IMR-90 (cell line): ENCODE results near the gene ZNF23. TPM values are rescaled to one million over a fixed set of nuclear protein-coding genes. Genes with fewer than 3 reads are reported as not detected.

ENCODE experiments used
- ATAC-seq: fragments of 200-7000 bp; cut with Tn5 transposase; 2 replicates; pipeline ENCODE4 v1.9.1; 2020; ENCODE audit warnings: low read depth, mild to moderate bottlenecking, moderate library complexity
- BruUV-seq: library from RNA; stranded (reverse); fragments of 400-500 nt; replicated peaks from 2 replicates; lab custom pipeline; 2021; lab: Mats Ljungman, UMichigan
- CTCF ChIA-PET: fragments of 300-600 bp; formaldehyde crosslinking; extraction: SDS; loops from one replicate; lab custom pipeline; 2021; ENCODE audit warnings: antibody characterized with exemption; lab: Yijun Ruan, JAX
- POLR2A ChIA-PET: fragments of 300-600 bp; sonication (Branson Sonifier 250); formaldehyde crosslinking; loops from one replicate; lab custom pipeline; 2022; ENCODE audit warnings: antibody characterized with exemption; ENCODE audit not compliant: unreplicated experiment; lab: Charles Lee
- DNase-seq: peaks from one replicate; pipeline ENCODE4 v3.0.0; 2013
- H2AFZ ChIP-seq: replicated peaks from 2 replicates; pipeline ENCODE3; 2013; ENCODE audit warnings: low read length, mild to moderate bottlenecking; ENCODE audit not compliant: poor library complexity
- H2AK5ac ChIP-seq: 2 replicates; pipeline ENCODE4 v1.6.1; 2013; ENCODE audit warnings: low read depth, low read length, inconsistent platforms
- H2AK9ac ChIP-seq: replicated peaks from 2 replicates; pipeline ENCODE3; 2013; ENCODE audit warnings: mild to moderate bottlenecking, low read depth, low read length, moderate library complexity; ENCODE audit not compliant: poor library complexity
- H2BK120ac ChIP-seq: 2 replicates; pipeline ENCODE4 v1.6.1; 2013; ENCODE audit warnings: low read depth, low read length, inconsistent platforms
- H2BK15ac ChIP-seq: 3 replicates; pipeline ENCODE4 v1.6.1; 2013; ENCODE audit warnings: low read depth, low read length, inconsistent platforms
- H2BK20ac ChIP-seq: 2 replicates; pipeline ENCODE4 v1.6.1; 2013; ENCODE audit warnings: low read depth, mild to moderate bottlenecking, inconsistent platforms, low read length, moderate library complexity
- H2BK5ac ChIP-seq: 2 replicates; pipeline ENCODE4 v1.6.1; 2013; ENCODE audit warnings: mild to moderate bottlenecking, low read depth, low read length, inconsistent platforms; ENCODE audit not compliant: poor library complexity, severe bottlenecking
- H3K14ac ChIP-seq: replicated peaks from 2 replicates; pipeline ENCODE4 v1.6.1; 2013; ENCODE audit warnings: low read depth, low read length, inconsistent platforms
- H3K18ac ChIP-seq: 2 replicates; pipeline ENCODE4 v1.6.1; 2013; ENCODE audit warnings: low read depth, low read length, control low read depth
- H3K23ac ChIP-seq: 2 replicates; pipeline ENCODE4 v1.6.1; 2013; ENCODE audit warnings: low read depth, low read length, inconsistent platforms
- H3K27ac ChIP-seq: 2 replicates; pipeline ENCODE4 v1.5.1; 2013; ENCODE audit warnings: mild to moderate bottlenecking, control low read depth, low read length; ENCODE audit not compliant: insufficient read depth
- H3K27me3 ChIP-seq: 2 replicates; pipeline ENCODE4 v1.6.1; 2013; ENCODE audit warnings: low read length; ENCODE audit not compliant: control insufficient read depth, insufficient read depth
- H3K36me3 ChIP-seq: 2 replicates; pipeline ENCODE4 v1.6.1; 2013; ENCODE audit warnings: low read length, mixed read lengths; ENCODE audit not compliant: control insufficient read depth, insufficient read depth
- H3K4ac ChIP-seq: 2 replicates; pipeline ENCODE4 v1.6.1; 2013; ENCODE audit warnings: low read depth, low read length, inconsistent platforms
- H3K4me1 ChIP-seq: 2 replicates; pipeline ENCODE4 v1.6.1; 2013; ENCODE audit warnings: low read length, mixed read lengths; ENCODE audit not compliant: control insufficient read depth, insufficient read depth
- H3K4me2 ChIP-seq: 2 replicates; pipeline ENCODE4 v1.6.1; 2013; ENCODE audit warnings: low read depth, mild to moderate bottlenecking, control low read depth, low read length, moderate library complexity
- H3K4me3 ChIP-seq: 2 replicates; pipeline ENCODE4 v1.5.1; 2013; ENCODE audit warnings: low read depth, mild to moderate bottlenecking, control low read depth, low read length, moderate library complexity; ENCODE audit not compliant: insufficient read depth
- H3K56ac ChIP-seq: 2 replicates; pipeline ENCODE4 v1.6.1; 2013; ENCODE audit warnings: low read length, inconsistent platforms; ENCODE audit not compliant: insufficient read depth; ENCODE audit errors: extremely low read depth
- H3K79me1 ChIP-seq, 2 experiments: 2 replicates each; pipeline ENCODE4 v1.6.1; 2013; ENCODE audit warnings: low read length in 2 of 2, inconsistent platforms in 1 of 2, low read depth in 1 of 2
- H3K9ac ChIP-seq: 2 replicates; pipeline ENCODE4 v1.6.1; 2013; ENCODE audit warnings: low read depth, low read length, control low read depth
- H3K9me1 ChIP-seq: 2 replicates; pipeline ENCODE4 v1.6.1; 2013; ENCODE audit warnings: low read length, inconsistent platforms; ENCODE audit not compliant: insufficient read depth
- H3K9me3 ChIP-seq: 2 replicates; pipeline ENCODE4 v1.6.1; 2013; ENCODE audit warnings: low read length; ENCODE audit not compliant: control insufficient read depth, insufficient read depth
- H4K20me1 ChIP-seq: 2 replicates; pipeline ENCODE4 v1.6.1; 2013; ENCODE audit warnings: low read length, inconsistent platforms; ENCODE audit not compliant: insufficient read depth
- H4K5ac ChIP-seq: 2 replicates; pipeline ENCODE4 v1.6.1; 2013; ENCODE audit warnings: mild to moderate bottlenecking, low read depth, low read length, control low read depth
- H4K8ac ChIP-seq, 2 experiments: 2 replicates each; pipeline ENCODE4 v1.6.1; 2013; ENCODE audit warnings: low read depth in 2 of 2, low read length in 2 of 2, control low read depth in 1 of 2, inconsistent platforms in 1 of 2
- H4K91ac ChIP-seq: 2 replicates; pipeline ENCODE4 v1.6.1; 2013; ENCODE audit warnings: low read depth, low read length, inconsistent platforms; ENCODE audit not compliant: insufficient read depth
- CEBPB ChIP-seq: IDR thresholded peaks from 2 replicates; pipeline ENCODE4 v1.6.1; 2012; ENCODE audit warnings: low read depth, low read length, improper control_type of control experiment
- CHD1 ChIP-seq: IDR thresholded peaks from 2 replicates; pipeline ENCODE4 v1.6.1; 2012; ENCODE audit warnings: low read depth, low read length, improper control_type of control experiment
- FOS ChIP-seq: fragments of 150-350 bp; IDR thresholded peaks from 2 replicates; pipeline ENCODE4 v1.6.1; 2016; ENCODE audit warnings: low read depth, low read length
- MAFK ChIP-seq: IDR thresholded peaks from 2 replicates; pipeline ENCODE4 v1.6.1; 2012; ENCODE audit warnings: low read depth, low read length, improper control_type of control experiment
- MAZ ChIP-seq: IDR thresholded peaks from 2 replicates; pipeline ENCODE4 v1.6.1; 2012; ENCODE audit warnings: low read depth, mild to moderate bottlenecking, low read length, improper control_type of control experiment, moderate library complexity, borderline replicate concordance
- NFE2L2 ChIP-seq: fragments of 150-350 bp; IDR thresholded peaks from 2 replicates; pipeline ENCODE4 v1.6.1; 2016; ENCODE audit warnings: low read depth, mild to moderate bottlenecking, low read length
- POLR2A ChIP-seq: IDR thresholded peaks from 2 replicates; pipeline ENCODE4 v1.6.1; 2012; ENCODE audit warnings: mild to moderate bottlenecking, low read depth, low read length
- RAD21 ChIP-seq: IDR thresholded peaks from 2 replicates; pipeline ENCODE4 v1.6.1; 2012; ENCODE audit warnings: low read length, improper control_type of control experiment
- RFX5 ChIP-seq: IDR thresholded peaks from 2 replicates; pipeline ENCODE4 v1.8.0; 2012; ENCODE audit warnings: low read depth, mild to moderate bottlenecking, low read length, moderate library complexity
- SMC3 ChIP-seq: fragments of 150-350 bp; IDR thresholded peaks from 2 replicates; pipeline ENCODE4 v1.6.1; 2016; ENCODE audit warnings: low read depth, mild to moderate bottlenecking, antibody characterized with exemption, low read length, moderate library complexity
- WGBS, 2 experiments: methylation state at CpG; one replicate each; pipeline versions ENCODE4 v1.1.5 to v1.1.7; 2013; ENCODE audit warnings: missing lambda C conversion rate in 2 of 2; ENCODE audit not compliant: insufficient read length in 1 of 2; ENCODE audit errors: extremely low coverage in 2 of 2; 5-methylcytosine and 5-hydroxymethylcytosine counted together
- dilution Hi-C: fragments of 300-500 bp; cut with HindIII; formaldehyde crosslinking; loops from one replicate; pipeline ENCODE4 v1.14.3; 2018; ENCODE audit warnings: low sequenced_read_pairs; ENCODE audit not compliant: unreplicated experiment
- in situ Hi-C: fragments of 300-500 bp; cut with MboI; formaldehyde crosslinking; loops from 3 replicates; pipeline ENCODE4 v1.14.3; 2019; ENCODE audit warnings: low sequenced_read_pairs, inconsistent platforms, mixed read lengths
- intact Hi-C: fragments of 100-400 bp; cut with micrococcal nuclease; formaldehyde crosslinking; loops from 2 replicates; pipeline ENCODE4 v1.10.0; 2022
- polyA plus RNA-seq, 3 experiments: library from polyadenylated mRNA; depleted of rRNA; stranded (reverse); fragments of >200 nt; gene quantifications; 2 replicates each; pipeline ENCODE4 v1.2.3, GENCODE V29; 2012; ENCODE audit warnings: low replicate concordance in 1 of 3
- total RNA-seq: library from RNA; depleted of rRNA; stranded (reverse); fragments of >200 nt; gene quantifications from 2 replicates; pipeline ENCODE4 v1.2.3, GENCODE V29; 2012
- TF ChIP-seq, protein P1 (sequence below): fragments of 150-350 bp; IDR thresholded peaks from 2 replicates; pipeline ENCODE4 v1.6.1; 2017; ENCODE audit warnings: mild to moderate bottlenecking, antibody characterized with exemption, low read length, low read depth
- TF ChIP-seq, protein P2 (sequence below): conservative IDR thresholded peaks from 2 replicates; pipeline ENCODE4 v1.5.1; 2012; ENCODE audit warnings: mild to moderate bottlenecking, low read depth, low read length, improper control_type of control experiment

Gene ZNF23
- total and polyA plus RNA-seq, 2 of the 4 experiments (the other 2 are of a cell fraction): 7.5 to 8.8 TPM

DNA sequence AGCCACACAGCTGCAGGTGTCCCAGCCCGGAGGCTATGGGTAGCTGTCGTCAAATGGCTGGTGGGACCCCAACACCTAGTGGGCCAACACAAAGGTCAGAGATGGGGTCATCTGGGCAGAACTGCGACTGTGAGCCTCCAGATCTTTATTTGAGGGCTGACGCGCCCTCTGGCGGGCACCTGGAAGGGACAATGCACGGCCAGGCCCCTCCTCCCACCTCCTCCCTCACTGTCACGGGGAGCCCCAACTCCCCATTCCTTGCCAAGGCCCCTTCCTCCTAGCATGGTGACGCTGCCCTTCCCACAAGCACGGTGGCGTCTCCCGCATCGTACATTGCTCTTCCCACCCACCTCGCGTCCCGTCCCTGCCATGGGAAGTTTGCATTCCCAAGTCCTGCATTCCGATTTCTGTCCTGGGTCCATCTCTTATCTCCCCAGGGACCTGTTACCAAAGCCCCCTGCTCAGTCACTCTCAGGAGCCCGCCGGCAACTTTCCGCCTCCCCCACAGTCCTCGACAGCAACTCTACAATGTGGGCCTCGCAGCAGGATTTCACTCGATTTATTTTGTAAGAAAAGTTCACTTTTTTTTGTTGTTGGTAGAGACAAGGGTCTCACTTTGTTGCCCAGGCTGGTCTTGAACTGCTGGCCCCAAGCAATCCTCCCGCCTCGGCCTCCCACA lies 21.2 kb downstream of the ZNF23 start:
- Histone ChIP-seq H2BK120ac (no peak overlapping the region), H3K36me3 (no peaks in the 10 kb centered on the region), H3K18ac (no peak overlapping the region), H3K56ac (no peak overlapping the region), H3K9ac (no peak overlapping the region), H2AK9ac (peak overlapping the region; percentile 61), H2AFZ (no peak overlapping the region), H4K8ac (no peak overlapping the region), H4K20me1 (no peaks in the 10 kb centered on the region), H3K4me3 (no peak overlapping the region), H3K9me1 (no peaks in the 10 kb centered on the region), H3K4me1 (no peaks in the 10 kb centered on the region), H4K91ac (no peak overlapping the region), H4K5ac (no peak overlapping the region), H3K14ac (no peak overlapping the region), H3K4ac (no peak overlapping the region), H3K23ac (no peak overlapping the region), H3K27ac (no peak overlapping the region), H3K9me3 (peaks cover 35% of the 10 kb centered on the region), H2BK15ac (no peak overlapping the region), H2AK5ac (no peak overlapping the region), H3K4me2 (no peak overlapping the region), H2BK5ac (no peak overlapping the region), H3K79me1 (no peaks in the 10 kb centered on the region), H3K27me3 (peaks cover 1% of the 10 kb centered on the region), H2BK20ac (no peak overlapping the region)
- DNase-seq (no peak), ATAC-seq (no peak)
- dilution Hi-C loops: no loop called here
- in situ Hi-C loops: no loop called here
- intact Hi-C loops: no loop called here
- 59% methylated on average over 5 of the region's 25 CpGs; no CpG with 5 or more reads in 1 of the 2 experiments for WGBS, 2 experiments
- BruUV-seq: no TSS peak
- CTCF ChIA-PET: no interaction called here
- POLR2A ChIA-PET: no interaction called here
- TF ChIP-seq, protein P1, sequence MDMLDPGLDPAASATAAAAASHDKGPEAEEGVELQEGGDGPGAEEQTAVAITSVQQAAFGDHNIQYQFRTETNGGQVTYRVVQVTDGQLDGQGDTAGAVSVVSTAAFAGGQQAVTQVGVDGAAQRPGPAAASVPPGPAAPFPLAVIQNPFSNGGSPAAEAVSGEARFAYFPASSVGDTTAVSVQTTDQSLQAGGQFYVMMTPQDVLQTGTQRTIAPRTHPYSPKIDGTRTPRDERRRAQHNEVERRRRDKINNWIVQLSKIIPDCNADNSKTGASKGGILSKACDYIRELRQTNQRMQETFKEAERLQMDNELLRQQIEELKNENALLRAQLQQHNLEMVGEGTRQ: no peak
- TF ChIP-seq MAFK (no peak), CHD1 (no peak), SMC3 (no peak), FOS (no peak), POLR2A (no peak), RFX5 (no peak), MAZ (no peak), NFE2L2 (no peak), CEBPB (no peak), RAD21 (no peak)
- TF ChIP-seq, protein P2, sequence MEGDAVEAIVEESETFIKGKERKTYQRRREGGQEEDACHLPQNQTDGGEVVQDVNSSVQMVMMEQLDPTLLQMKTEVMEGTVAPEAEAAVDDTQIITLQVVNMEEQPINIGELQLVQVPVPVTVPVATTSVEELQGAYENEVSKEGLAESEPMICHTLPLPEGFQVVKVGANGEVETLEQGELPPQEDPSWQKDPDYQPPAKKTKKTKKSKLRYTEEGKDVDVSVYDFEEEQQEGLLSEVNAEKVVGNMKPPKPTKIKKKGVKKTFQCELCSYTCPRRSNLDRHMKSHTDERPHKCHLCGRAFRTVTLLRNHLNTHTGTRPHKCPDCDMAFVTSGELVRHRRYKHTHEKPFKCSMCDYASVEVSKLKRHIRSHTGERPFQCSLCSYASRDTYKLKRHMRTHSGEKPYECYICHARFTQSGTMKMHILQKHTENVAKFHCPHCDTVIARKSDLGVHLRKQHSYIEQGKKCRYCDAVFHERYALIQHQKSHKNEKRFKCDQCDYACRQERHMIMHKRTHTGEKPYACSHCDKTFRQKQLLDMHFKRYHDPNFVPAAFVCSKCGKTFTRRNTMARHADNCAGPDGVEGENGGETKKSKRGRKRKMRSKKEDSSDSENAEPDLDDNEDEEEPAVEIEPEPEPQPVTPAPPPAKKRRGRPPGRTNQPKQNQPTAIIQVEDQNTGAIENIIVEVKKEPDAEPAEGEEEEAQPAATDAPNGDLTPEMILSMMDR: no peak
